HG03139 (cell line): ENCODE results near the gene SHISAL2A.

Source experiments
- ATAC-seq: cut with Tn5 transposase; IDR thresholded peaks from one replicate; pipeline ENCODE4 v1.9.1; 2021; ENCODE audit not compliant: unreplicated experiment

SHISAL2A gene

DNA sequence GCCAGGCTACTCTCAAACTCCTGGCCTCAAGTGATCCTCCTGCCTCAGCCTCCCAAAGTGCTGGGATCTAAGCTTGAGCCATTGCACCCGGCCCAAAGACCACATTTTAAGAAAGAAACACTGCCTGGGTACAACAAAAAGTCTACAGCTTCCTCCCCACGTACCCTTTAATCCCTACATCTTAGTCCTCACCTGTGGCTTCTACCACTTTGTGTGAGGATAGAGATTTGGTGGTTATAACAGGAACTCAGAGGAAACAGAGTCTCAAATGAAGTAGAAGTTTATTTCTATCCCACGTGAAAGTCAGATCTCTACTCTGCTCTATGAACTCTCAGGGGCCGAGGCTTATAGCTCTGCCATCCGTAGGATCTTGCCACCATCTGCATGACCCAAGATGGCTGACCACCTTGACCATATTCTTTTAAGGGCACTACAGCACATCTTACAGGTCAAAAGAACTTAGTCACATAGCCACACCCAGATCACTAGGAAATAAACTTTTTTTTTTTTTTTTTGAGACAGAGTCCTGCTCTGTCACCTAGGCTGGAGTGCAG is 17.4 kb upstream of the SHISAL2A start:
- no peak for ATAC-seq

DNA sequence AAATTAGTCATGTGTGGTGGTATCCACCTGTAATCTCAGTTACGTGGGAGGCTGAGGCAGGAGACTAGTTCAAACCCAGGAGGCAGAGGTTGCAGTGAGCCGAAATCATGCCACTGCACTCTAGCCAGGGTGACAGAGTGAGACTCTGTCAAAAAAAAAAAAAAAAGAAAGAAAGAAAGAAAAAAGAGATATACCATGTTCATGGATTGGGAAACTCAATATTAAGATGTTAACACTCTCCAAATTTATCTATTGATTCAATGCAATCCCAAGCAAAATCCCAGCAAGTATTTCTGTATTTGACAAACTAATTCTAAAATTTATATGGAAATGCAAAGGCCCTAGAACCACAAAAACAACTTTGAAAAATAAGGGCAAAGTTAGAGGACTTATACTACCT is 11.0 kb upstream of the SHISAL2A start:
- no peak for ATAC-seq

DNA sequence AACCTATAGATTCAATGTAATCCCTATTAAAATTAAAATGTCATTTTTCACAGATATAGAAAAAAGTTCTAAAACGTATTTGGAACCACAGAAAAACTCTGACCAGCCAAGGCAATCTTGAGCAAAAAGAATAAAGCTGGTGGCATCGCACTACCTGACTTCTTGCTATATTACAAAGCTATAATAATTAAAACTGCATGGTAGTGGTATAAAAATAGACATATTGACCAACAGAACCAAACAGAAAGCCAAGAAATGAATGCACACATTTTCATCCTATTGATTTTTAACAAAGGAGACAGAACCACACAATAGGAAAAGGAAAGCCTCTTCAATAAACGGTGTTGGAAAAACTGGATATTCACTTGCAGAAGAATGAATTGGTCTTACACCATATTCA is 9.2 kb upstream of the SHISAL2A start:
- ATAC-seq = no peak

- ATAC-seq = no peak
Observed at GRCh38 chr1:52627028-52627427, 5.9 kb upstream of the SHISAL2A start.

DNA sequence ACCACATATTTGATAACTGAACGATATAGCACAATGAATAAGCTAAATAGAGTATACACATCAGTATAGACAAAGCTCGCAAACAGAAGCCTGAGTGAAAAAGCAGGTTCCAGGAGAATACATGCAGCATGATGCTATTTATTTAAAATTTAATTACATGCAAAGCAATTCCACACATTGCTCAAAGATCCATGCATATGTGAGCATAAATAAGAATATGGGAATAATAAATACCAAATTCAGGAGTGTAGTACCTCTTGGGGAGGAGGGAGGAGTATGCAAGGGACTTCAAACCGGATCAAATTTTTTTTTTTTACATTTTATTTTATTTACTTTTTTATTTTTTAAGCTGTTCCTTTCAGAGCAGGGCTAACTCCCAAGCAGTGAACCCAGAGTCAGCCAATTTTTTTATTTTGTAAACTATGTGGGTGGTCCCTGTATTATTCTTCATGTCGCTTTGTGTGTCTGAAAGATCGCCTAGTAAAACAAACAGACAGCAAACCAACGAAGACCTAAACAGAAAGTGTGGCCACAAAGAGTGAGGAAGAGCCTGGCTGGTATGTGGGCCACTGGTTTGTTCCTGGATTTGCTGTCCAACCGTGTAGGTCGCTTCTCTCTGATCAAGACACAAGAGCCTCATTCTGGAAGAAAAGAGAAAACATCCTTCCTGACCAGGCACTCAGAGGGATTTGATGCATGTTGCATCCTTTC is 4.2 kb upstream of the SHISAL2A start:
- no peak for ATAC-seq

DNA sequence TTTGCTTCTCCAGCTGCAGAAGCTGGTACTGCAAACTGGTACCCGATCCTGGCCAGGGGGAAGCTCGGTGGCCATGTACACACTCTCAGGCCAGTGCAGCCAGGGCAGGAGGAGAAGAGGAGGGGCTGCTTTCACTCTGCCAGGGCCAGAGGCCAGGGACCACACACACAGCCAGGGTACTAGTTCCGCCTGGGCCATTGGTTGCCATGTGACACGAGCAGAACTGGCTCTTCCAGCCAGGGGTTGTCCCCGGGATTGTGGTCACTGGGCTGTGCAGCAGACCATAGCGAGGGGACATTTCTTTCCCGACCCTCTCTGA is 3.7 kb upstream of the SHISAL2A start:
- ATAC-seq = no peak

DNA sequence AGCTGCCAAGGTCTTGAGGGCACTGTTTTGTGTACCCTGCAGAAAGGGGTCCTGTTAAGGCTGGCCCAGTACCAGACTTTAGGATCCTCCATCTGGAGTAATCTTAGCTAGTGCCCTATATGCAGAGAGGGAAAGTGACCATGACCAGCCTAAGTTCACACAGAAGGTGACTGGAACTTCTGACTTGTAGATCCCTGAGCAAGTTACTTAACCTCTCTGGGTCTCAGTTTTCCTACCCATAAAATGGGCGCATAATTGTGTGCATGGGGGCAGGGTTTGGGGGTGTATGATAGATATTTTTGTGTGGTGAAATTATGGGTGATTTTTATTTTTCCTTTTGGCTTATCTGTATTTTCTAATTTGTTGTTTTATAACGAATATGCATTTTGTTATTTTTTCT is 3.3 kb upstream of the SHISAL2A start:
- ATAC-seq = no peak

DNA sequence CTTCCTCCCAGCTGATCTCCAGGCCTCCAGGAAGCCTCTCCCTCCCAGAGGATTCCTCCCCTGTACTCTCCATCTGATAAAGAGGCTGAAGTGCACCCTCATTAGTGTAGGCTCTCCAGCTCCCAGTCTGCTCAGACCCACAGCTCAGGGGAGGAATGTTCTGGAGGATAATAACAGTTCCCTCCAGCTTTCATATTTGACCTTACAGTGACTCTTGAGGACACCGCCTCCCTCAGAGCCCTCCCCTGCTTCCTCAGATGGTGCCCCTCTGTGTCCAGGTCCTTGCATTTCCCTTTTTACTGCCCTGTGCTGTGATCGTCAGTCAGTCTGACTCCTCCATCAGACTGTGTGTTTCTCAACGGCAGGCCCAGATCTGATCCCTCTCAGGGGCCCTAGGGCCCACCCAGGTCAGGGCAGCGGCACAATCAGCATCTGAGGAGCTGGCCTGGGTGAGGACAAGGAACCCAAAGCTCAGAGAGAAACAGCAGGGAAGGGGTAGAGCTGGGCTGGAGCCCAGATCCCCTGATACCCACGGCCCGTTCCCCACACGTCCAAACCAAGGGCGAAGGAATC is 1.1 kb upstream of the SHISAL2A start:
- no peak for ATAC-seq

GRCh38 chr1:52633291-52633754 is 355 bp downstream of the SHISAL2A start:
- ATAC-seq = no peak

DNA sequence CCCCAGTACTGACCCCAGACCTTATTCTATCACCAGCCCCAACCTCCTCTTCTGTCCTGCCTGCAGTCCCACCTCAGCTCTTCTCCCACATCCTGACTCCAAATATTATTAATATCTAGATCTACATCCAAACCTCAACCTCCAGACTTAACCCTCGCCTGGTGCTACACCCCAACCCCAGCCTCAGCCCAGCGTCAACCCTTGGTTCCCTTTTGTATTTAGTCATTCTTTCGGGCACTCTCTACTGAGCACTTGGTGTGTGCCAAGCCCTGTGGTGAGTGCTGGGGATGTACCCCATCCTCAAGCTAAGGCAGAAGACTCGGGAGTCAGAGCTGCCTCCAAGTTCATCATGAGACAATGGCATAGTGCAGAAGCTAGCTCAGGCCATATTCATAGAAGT is 1.1 kb downstream of the SHISAL2A start:
- ATAC-seq = no peak

- ATAC-seq = no peak
Observed at GRCh38 chr1:52635321-52636089, 2.5 kb downstream of the SHISAL2A start.

DNA sequence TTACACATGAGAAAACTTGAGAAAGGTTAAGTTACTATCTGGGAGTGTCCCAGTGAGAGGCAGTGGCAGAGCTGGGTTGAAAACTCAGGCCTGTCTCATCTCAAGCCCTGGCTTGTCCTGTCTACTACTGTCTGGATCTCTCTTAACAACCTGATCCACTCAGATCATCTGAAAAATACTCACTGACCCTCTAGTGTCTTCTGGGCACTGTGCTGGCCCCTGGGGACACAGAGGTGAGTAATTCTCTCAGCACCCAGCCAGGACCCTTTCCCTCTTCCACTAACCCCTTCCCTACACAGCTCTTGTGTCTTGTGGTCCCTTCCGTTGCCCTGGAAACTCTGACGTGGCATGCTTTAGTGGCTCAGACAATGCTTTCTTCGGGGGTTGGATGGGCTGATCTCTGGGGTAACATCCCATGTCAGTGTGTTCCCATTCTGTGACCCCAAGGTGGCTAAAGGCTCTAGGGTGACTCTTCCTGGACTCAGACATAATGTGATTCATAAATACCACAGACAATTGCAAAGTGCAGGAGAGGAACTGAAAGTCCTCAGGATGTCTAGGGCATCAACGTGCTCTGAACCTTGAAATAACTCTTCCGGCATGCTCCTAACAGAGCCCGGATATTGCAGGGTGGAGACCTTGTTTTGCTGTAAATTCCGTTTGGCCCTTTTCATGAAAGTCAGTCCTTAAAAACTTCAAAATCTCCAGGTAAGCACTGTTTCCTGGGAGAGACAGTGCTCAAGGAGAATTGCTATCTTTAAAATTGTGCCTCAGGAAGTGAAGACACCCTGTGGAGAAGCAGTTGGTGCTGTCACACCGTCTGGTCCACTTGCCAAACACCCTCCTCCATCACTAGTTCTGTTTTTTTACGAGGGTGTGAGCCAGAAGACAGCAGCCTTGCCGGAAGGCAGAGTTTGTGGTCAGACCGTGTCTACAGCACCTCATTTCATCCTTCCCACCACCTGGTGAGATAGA is 4.0 kb downstream of the SHISAL2A start:
- peak; percentile 68 for ATAC-seq

DNA sequence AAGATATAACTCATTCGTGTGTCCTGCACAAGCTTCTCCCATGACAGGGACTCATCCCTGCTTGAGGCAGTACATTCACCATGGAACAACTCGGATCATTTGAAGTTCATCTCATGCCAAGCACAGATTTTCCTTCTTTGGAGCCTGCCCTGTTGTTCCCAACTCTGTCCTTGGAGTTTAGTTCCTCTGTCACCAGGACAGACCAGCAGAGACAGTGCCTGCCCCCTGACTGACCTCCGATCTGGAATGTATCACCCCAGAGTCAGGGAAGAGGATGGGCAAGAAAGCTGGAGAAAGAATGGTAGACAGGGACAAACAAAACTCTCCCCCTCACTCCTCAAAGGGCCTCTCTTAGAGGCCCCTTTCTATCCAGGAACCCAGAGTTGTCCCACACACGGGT is 5.0 kb downstream of the SHISAL2A start:
- ATAC-seq = no peak

- ATAC-seq = no peak
Observed at GRCh38 chr1:52640697-52641096, 7.7 kb downstream of the SHISAL2A start.

- ATAC-seq = no peak
Observed at GRCh38 chr1:52641307-52641706, 8.3 kb downstream of the SHISAL2A start.

GRCh38 chr1:52645261-52645660 is 12.3 kb downstream of the SHISAL2A start:
- no peak for ATAC-seq

GRCh38 chr1:52651904-52652303 is 18.9 kb downstream of the SHISAL2A start:
- ATAC-seq = no peak

- ATAC-seq = no peak
Observed at GRCh38 chr1:52653207-52653849, 20.4 kb downstream of the SHISAL2A start.

DNA sequence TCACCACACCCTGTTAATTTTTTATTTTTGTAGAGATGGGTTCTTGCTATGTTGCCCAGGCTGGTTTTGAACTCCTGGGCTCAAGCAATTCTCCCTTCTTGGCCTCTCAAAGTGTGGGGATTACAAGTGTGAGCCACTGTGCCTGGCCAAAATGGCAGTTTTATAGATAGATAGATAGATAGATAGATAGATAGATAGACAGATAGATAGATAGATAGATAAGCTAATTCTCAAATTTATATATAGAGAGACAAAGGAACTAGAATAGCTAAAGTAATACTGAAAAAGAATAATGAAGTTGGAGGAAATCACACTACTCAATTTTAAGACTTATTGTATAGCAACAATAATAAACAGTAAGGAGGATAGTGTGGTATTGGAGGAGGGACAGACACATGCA is 21.1 kb downstream of the SHISAL2A start:
- no peak for ATAC-seq

DNA sequence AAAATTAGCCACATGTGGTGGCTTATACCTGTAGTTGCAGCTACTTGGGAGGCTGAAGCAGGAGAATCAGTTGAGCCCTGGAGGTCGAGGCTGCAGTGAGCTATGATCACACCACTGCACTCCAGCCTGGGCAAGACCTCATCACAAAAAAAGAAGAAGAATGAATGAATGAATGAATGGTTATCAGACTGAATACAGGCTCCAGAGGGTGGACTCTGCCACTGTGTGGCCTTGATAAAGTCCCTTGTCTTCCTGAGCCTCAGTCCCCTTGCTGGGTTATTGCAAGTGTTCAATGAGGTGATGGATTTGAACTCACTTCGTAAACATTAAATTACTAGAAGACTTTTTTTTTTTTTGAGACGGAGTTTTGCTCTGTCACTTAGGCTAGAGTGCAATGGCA is 24.7 kb downstream of the SHISAL2A start:
- no peak for ATAC-seq
